CD4-positive, alpha-beta T cell treated with Interleukin-12 subunit alpha and Interleukin-12 subunit beta, for 1 hour (primary cell): ENCODE measurements around the gene UBTD2.
"Not testable (repeated sequence)": the region's sequence is repeated elsewhere in the genome, so short reads cannot be mapped to it uniquely, and the experiment has no call there.

Experiments used
- DNase-seq: peaks from one replicate; pipeline ENCODE4 v3.0.0-alpha.2; 2020

Gene UBTD2, protein sequence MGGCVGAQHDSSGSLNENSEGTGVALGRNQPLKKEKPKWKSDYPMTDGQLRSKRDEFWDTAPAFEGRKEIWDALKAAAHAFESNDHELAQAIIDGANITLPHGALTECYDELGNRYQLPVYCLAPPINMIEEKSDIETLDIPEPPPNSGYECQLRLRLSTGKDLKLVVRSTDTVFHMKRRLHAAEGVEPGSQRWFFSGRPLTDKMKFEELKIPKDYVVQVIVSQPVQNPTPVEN

DNA sequence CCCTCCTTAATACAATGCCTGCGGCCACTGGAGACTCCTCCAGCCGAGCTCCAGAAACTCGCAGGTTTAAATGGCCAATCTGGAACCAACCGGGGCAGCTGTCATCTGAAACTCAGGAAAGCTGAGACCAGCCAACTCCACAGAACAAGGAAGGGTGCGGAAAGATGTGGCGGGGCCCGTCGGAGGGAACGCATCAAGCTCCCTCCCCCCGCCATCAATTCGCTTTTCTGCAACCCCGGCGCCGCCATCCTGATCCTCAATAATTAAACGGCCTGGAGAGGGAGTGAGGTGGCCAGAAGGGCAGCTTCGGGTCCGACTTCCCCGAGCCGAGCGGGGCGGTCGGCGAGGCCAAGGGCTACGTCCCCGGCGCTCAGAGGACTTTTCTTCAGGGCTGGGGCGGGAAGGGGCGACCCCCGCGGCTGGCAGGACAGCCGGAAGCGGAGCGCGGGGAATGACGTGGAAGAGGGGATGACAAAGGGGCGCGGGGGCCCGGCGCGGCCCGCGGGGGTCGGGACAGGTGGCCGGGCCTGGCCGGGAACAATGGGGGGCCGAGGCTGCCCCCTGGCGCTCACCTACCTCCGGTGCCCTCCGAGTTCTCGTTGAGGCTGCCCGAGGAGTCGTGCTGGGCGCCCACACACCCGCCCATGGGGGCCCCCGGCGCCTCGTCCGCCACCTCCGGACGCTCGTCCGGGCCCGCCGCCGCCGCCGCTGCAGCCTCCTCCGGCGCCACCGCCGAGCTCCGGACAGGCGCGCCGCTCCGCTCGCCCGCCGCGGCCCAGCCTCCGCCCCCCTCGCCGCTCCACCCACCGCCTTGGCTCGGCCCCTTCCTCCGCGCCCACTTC is at the start of gene UBTD2:
UBTD2 (minus strand) TSS at position 745 of the 842 bp plus-strand sequence; CDS start at position 646, 99 bp downstream.
- peak; percentile 76 for DNase-seq

DNA sequence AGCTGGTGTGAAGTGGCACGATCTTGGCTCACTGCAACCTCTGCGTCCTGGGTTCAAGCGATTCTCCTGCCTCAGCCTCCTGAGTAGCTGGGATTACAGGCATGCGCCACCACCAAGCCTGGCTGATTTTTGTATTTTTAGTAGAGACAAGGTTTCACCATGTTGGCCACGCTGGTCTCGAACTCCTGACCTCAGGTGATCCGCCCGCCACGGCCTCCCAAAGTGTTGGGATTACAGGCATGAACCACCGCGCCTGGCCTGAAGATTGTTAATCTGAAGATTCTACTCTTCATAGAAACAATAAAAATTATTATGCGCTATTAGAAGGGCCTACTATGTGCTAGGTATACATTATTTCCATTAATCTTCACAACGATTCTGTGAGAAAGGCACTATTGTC is 43.3 kb upstream of the UBTD2 start:
- not testable (repeated sequence) for DNase-seq

DNA sequence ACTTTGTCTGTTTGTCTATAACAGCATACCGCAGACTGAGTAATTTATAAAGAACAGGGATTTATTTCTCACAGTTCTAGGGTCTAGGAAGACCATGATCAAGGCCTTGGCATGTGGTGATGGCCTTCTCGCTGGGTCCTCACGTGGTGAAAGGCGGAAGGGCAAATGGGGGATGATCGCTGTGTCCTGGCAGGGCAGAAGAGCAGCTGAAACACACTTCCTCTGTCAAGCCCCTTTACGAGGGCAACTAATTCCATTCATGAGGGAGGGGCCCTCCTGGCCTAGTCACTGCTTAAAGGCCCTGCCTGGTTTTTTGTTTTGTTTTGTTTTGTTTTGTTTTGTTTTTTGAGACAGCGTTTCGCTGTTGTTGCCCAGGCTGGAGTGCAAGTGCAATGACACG is 41.9 kb upstream of the UBTD2 start:
- DNase-seq = no peak

DNA sequence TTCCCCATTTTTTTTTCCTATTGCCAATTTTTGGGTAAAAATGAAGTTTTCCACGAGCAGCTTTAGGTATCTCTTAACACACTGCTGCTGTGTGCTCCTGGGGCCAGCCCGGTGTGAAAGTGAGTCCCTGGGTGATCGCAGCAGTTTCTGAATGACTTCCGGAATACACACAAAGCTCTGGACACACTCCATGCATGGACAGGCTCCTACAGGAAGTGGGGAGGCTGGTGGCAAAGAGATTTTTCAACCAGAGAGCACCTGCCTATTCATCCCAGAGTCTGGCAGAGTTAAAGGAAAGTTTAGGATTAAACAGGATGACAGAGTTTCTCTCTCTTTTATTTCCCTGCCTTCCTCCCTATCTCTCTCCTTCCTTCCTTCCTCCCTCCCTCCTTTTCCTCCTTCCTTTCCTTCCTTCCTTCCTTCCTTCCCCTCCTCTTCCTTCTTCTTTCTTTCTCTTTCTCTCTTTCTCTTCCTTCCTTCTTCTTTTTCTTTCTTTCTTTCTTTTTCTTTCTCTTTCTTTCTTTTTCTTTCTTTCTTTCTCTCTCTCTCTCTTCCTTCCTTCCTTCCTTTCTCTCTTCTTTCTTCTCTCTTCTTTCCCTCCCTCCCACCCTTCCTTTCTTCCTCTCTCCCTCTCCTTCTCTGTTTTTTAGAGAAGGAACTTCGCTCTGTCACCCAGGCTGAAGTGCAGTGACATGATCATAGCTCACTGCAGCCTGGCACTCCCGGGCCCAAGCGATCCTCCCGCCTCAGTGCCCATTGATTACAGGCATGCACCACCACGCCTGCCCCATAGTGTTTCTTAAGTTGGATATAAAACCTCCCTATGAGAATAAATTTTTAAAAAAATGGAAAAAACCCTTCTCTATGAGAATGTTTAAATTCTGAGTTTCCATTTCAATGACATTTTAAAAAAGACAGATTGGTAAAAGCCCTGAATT is 38.7 kb upstream of the UBTD2 start:
- DNase-seq = no peak

DNA sequence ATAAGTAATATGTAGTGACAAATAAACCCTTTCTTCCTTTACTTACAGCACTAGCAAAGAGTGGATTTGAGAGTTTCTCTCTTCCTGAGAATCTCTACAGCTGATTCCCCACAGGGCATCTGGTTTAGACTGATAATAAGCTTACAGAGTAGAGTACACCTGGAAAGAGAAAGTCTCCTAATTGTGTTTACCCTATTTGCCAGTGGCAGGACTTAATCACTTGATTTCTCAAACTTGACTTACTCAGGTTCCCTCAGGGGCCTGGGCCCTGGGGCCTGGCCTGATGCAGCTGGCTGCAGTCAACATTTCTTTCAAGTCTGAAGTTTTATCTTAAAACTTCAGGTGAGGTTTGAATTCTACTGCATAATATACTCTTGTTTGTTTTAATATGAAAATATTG is 38.0 kb upstream of the UBTD2 start:
- DNase-seq = no peak

DNA sequence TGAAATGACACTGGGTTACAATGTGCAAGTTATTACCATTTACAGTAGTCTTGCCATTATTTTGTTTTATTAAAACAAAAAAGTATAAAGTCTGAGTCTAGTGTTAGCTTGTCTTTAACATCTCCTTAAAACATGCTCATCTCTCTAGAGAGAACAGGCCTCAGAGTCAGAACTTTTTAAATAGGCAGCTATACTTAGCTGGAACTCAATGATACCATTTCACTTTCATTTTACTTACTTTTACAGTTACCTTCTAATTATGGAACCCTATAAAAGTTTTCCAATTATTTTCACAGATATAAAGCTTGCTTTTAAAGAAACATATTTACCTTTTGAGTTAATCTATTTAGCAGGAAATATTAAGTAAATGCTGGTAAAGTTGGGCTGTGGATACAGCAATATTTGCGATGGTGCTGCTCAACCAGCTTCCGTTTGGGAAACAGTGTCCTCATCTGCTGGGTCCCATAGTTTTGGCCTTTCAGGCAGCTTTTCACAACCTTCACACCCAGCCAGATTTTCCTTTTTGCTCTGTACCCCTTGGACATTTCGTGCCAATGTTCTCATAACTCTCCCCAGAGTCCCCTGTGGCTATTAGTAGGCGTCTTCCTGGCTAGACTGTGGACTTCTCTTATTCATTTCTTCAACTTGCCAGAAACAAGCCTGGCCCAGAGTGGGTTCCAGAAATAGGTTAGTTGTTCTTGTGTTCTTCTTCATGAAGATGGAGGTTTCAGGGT is 36.3 kb upstream of the UBTD2 start:
- DNase-seq = no peak

DNA sequence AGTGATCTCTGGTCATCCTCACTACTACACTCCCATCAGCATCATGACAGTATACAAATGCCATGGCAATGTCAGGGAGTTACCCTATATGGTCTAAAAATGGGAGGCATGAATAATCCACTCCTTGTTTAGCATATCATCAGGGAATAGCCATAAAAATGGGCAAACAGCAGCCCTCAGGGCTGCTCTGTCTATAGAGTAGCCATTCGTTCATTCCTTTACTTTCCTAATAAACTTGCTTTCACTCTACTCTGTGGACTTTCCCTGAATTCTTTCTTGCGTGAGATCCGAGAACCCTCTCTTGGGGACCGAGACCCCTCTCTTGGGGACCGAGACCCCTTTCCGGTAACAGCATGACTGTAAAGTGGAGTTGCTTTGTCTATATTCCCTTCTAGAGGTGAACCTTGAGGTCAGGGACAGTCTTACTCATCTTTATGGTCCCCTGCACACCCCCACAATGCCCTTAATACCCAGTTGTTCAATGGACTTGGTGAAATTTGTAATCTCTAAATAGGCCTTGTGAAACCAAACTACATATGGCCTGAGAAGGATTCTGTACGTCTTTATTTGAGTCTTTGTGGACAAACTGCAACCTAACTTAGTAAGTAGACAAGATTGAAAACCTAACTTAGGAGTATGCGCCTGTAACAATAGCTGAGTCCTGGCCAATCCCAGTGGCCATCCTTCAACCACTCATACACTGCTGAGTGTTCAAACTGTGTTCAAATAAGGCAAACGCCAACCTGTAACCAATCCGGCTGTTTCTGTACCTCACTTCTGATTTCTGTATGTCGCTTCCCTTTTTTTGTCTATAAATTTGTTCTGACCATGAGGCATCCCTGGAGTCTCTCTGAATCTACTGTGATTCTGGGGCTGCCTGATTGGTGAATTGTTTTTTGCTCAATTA is 32.3 kb upstream of the UBTD2 start:
- DNase-seq = no peak

DNA sequence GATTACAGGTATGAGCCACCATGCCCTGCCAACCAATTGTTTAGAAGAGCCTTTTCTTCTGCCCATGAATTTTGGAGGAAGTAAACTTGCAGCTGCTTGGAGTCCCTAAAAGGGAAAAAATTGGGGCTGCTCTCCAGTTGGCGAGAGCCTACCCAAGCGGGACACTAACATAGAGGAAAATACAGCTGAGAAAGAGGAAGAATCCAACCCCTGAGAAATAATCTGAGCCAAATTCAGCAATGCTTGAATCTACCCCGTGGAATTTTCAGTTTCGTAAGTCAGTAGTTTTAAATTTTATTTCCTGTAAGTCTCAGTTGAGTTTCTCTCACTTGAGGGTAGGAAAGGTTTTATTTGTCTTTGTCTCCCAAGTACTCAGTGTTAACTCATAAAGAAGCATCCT is 30.4 kb upstream of the UBTD2 start:
- no peak for DNase-seq

DNA sequence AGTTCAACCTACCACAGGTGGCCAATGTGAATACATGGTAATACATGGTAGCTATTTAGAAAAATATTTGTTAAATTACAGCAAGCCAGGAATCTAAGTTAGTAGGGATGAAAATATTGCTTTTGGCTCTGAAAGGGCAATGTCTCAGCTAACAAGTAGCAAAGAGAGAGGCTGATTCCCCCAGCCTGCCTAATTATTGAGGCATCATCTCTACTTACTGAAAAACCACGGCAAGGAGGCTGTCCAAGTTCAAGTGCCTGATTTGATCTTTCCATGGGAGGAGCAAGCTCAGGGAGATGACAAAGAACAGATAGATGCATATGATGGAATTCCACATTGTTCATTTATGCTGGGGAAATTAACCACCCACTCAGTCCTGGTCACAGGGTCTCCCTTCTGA is 28.7 kb upstream of the UBTD2 start:
- no peak for DNase-seq

DNA sequence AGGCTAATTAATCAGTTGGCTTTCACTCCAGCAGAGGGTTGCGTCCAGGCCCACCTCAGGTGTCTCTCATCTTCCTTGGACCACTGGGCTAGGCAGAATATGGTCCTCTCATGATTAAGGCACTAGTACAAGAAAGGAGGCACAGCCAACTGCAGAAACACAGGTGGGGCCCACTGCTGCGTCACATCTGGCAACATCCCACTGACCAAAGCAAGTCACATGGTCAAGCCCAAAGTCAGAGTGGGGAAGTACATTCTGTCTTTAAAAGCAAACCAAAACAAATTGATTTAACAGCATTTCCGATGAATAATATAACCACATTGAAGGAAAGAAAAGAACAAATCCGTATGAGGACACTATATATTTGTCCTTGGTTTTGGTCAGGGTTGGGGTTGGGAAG is 28.0 kb upstream of the UBTD2 start:
- no peak for DNase-seq

DNA sequence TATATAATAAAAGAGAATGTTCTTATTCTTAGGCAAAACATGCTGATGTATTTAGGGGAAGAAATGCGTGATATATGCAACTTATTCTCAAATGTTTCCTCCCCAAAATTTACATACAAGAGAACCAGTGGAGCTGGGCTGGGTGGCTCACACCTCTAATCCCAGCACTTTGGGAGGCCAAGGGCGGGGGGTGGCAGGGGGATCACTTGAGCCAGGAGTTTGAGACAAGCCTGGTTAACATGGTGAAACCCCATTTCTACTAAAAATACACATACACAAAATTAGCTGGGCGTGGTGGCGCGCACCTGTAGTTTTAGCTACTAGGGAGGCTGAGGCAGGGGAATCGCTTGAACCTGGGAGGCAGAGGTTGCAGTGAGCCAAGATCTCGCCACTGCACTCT is 27.5 kb upstream of the UBTD2 start:
- DNase-seq = no peak

DNA sequence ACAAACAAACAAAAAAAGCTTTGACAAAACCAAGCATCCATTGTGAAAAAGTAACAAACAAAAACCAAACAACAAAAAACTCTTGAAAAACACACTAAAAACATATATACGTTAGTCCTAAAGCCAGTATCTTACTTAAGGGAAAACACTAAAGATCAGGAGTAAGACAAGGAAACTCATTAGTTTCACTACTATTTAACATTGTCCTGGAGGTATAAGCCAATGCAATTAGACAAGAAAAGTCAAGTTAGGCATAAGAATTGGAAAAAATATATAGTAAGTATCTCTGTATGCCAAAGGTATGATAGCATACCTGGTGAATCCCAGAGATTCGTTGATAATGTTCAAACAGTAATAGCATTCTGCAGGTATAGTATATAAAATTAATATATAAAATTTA is 21.8 kb upstream of the UBTD2 start:
- no peak for DNase-seq

DNA sequence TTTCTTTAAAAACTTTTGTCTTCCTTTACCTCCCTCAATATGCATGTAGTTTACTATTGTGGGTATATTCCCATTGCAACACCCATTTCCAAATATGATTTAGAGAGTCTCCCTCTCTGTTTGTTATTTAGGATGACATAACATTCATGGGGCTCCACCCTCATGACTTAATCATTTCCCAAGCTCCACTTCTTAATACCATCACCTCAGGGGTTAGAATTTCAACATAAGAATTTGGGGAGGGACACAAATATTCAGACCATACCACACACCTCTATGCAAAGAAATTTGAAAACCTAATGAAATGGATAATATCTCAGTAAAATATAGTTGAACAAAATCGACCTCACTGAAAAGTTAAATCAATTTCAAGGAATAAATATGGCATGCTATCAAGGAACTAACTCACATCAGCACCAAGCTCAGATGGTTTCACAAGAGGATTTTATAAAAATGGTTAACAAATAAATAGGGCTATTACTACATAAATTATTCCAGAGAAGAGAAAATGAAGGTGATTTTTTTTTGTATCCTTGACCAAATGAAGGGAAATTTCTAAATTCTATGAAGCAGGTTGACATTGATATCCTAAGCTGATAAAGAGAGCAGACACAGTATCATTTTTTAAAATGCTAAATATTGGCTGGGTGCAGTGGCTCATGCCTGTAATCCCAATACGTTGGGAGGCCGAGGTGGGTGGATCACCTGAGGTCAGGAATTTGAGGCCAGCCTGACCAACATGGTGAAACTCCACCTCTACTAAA is 20.2 kb upstream of the UBTD2 start:
- no peak for DNase-seq

DNA sequence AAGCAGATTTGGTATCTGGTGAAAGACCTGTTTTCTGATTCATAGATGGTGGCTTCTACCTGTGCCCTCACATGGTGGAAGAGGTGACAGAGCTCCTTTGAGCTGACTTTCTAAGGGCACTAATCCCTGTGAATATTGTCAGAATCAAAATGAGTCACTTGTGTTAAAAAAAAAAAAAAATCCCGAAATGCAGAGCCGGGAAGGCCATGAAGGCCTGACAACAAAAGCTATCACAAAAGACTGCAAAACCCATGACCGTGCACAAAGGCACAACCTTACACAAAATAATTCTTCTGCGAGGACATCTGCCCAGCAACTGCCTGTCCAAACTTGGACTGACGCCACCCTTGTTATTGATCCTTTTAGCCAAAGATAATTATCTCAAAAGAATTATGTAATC is 19.6 kb upstream of the UBTD2 start:
- no peak for DNase-seq

DNA sequence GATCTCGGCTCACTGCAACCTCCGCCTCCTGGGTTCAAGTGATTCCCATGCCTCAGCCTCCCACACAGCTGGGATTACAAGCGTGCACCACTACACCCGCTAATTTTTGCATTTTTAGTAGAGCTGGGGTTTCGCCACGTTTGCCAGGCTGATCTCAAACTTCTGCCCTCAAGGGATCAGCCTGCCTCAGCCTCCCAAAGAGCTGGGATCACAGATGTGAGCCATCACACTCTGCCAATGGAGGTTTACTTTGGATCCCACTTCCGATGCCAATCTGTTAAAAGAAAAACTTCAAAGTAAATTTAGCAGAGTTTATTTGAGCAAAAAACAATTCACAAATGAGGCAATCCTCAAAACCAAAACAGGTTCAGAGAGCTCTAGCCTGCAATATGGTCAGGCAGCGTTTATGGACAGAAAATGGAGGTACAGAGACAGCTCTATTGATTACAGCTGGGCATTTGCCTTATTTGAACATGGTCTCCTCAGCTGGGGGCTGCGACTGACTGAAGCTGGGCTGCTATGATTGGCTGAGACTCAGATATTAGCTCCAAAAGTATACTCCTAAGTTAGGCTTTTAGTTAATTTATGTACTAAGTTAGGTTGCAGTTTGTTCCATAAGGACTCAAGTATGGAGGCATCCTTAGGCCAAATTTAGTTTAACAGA is 18.6 kb upstream of the UBTD2 start:
- no peak for DNase-seq

DNA sequence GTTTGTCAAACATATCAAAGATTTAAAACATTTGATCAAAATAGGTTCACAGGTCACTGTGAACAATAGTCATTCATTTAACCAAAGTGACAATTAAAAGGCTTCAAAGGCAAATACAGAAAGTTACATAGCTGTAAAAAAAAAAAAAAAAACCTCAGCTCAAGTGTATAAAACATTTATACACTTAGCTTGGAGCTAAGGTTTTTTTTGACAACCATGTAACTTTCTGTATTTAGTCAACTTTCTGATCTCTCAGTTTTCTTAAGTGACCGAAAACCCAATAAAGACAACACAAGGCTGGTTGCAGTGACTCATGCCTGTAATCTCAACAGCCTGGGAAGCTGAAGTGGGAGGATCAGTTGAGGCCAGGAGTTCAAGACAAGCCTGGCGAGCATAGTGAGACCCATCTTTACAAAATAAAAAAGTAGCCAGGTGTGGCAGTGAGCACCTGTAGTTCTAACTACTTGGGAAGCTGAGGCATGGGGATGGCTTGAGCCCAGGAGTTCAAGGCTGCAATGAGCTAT is 16.4 kb upstream of the UBTD2 start:
- DNase-seq = no peak

DNA sequence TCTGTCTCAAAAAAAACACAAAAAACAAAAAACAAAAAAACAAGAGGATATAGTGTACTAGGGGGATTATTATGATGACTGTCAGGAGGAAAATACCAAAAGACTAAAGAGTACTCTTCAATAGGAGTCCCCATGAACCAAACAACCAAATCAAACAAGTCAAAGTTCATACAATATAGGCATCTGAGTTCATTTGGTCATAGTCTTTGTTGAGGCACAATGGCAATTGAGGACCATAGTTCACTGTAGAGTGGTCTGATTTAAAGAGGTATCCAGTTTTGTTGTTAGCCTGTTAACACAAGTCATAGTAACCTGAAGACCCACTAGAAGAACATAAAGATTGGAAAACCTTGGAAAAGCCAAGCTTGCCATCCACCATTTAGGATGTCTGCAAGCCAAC is 11.3 kb upstream of the UBTD2 start:
- DNase-seq = no peak

DNA sequence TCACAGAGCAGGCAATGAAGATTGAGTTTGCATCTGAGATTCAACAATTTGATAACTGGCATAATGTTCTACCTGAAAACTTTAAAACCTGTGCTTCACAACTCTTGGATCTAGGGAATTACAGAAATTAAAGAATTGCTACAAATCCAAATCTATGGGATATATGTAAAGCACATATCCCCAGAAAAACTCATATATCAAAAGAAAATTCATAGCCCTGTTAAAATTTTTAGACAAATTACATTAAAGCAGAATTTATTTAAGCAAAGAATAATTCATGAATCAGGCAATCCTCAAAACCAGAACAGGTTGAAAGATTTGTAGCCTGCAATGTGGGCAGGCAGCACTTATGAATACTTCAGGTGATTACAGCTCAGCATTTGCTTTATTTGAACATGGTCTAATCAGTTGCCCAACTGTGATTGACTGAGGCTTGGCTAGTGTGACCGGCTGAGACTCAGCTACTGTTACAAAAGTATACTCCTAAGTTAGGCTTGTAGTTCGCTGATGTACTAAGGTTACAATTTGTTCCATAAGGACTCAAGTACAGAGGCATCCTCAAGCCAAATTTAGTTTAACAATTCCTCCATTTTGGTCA is 10.3 kb upstream of the UBTD2 start:
- DNase-seq = no peak

DNA sequence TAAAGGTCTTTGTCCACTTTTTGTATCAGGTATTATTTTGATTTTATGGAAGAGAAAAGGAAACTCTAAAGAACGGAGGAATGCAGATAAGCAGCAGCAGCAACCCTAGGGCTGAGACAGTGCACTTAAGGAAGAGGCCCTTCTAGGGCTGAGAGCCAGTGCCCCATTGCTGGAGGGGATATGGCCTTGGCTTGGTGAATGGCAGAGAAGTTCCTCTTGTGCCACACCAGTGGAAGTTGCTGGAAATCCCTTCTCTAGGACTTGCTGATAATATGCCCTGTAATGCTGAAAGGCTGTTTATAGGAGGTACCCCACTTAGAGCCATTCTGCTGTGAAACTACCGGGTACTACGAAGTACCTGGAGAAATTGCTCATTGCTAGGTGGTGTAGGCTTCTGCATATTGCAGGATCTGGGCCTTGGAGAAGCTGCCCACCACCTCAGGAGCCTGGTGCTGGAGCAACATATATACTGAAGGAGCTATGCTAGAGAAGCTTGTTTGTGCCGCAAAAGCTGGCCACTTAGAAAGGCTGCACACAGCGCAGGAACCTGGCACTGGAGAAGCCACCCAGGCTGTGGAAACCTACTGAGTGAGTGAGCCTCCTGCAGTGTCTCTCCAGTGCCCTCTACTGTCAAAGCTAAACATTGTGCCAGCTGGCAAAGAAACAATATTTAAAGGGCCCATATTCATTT is 9.6 kb upstream of the UBTD2 start:
- DNase-seq = peak; percentile 77
